BLaER1 (cell line): ENCODE results near the gene FKBP6.
A peak's percentile ranks its signal among the peaks of the same experiment; 100 is the strongest.

ENCODE experiments used
- H3K27ac ChIP-seq: shearing (Covaris generic); formaldehyde crosslinking; 2 replicates; pipeline ENCODE4 v1.8.1; 2022
- H3K27me3 ChIP-seq: shearing (Covaris generic); formaldehyde crosslinking; 2 replicates; pipeline ENCODE4 v1.8.1; 2022
- H3K36me3 ChIP-seq: shearing (Covaris generic); formaldehyde crosslinking; 2 replicates; pipeline ENCODE4 v1.8.1; 2022
- H3K4me1 ChIP-seq: shearing (Covaris generic); formaldehyde crosslinking; 2 replicates; pipeline ENCODE4 v1.8.1; 2022
- H3K4me2 ChIP-seq: shearing (Covaris generic); formaldehyde crosslinking; 2 replicates; pipeline ENCODE4 v1.8.1; 2022
- H3K4me3 ChIP-seq: shearing (Covaris generic); formaldehyde crosslinking; 2 replicates; pipeline ENCODE4 v1.8.1; 2022
- H3K9ac ChIP-seq: shearing (Covaris generic); formaldehyde crosslinking; 2 replicates; pipeline ENCODE4 v1.8.1; 2022
- H3K9me3 ChIP-seq: shearing (Covaris generic); formaldehyde crosslinking; 2 replicates; pipeline ENCODE4 v1.8.1; 2022
- H4K20me1 ChIP-seq: shearing (Covaris generic); formaldehyde crosslinking; 2 replicates; pipeline ENCODE4 v1.8.1; 2022
- Cebpa-rat ChIP-seq: shearing (Covaris generic); IDR thresholded peaks from 2 replicates; pipeline ENCODE4 v1.8.1; 2022

FKBP6 gene

GRCh38 chr7:73345538-73345937 is 17.6 kb downstream of the FKBP6 start:
- H3K4me2 ChIP-seq: peak overlapping the region; percentile 12; the same call in 1 of the 2 replicates
- no peak overlapping the region for H3K9ac ChIP-seq
- H3K4me1 ChIP-seq: peaks cover 22% of the 10 kb centered on the region
- no peak for TF ChIP-seq Cebpa-rat
- no peaks in the 10 kb centered on the region for H4K20me1 ChIP-seq
- no peak overlapping the region for H3K27ac ChIP-seq
- no peaks in the 10 kb centered on the region for H3K27me3 ChIP-seq
- H3K9me3 ChIP-seq: no peaks in the 10 kb centered on the region
- H3K4me3 ChIP-seq: no peak overlapping the region
- no peaks in the 10 kb centered on the region for H3K36me3 ChIP-seq

GRCh38 chr7:73345951-73346350 is 18.0 kb downstream of the FKBP6 start:
- Histone ChIP-seq H3K9me3 (no peaks in the 10 kb centered on the region), H3K9ac (no peak overlapping the region), H3K27ac (no peak overlapping the region), H3K27me3 (no peaks in the 10 kb centered on the region), H3K4me3 (no peak overlapping the region), H4K20me1 (no peaks in the 10 kb centered on the region), H3K36me3 (no peaks in the 10 kb centered on the region), H3K4me1 (peaks cover 25% of the 10 kb centered on the region), H3K4me2 (peak overlapping the region; percentile 12; the same call in 1 of the 2 replicates)
- no peak for TF ChIP-seq Cebpa-rat

- Histone ChIP-seq H3K4me2 (peak overlapping the region; percentile 44), H3K27ac (no peak overlapping the region), H3K36me3 (no peaks in the 10 kb centered on the region), H3K4me1 (peaks cover 25% of the 10 kb centered on the region), H4K20me1 (no peaks in the 10 kb centered on the region), H3K9ac (no peak overlapping the region), H3K9me3 (peaks cover 10% of the 10 kb centered on the region; the same call in 1 of the 2 replicates), H3K4me3 (no peak overlapping the region), H3K27me3 (no peaks in the 10 kb centered on the region)
- no peak for TF ChIP-seq Cebpa-rat
Observed at GRCh38 chr7:73349763-73350162, 21.8 kb downstream of the FKBP6 start.

- Histone ChIP-seq H3K4me1 (peaks cover 19% of the 10 kb centered on the region), H3K36me3 (no peaks in the 10 kb centered on the region), H3K27ac (0 out of 2 replicates have a peak overlapping the region, but pooled peaks have one; percentile 20), H3K4me2 (peak overlapping the region; percentile 44), H3K9me3 (peaks cover 10% of the 10 kb centered on the region; the same call in 1 of the 2 replicates), H3K4me3 (no peak overlapping the region), H4K20me1 (no peaks in the 10 kb centered on the region), H3K27me3 (no peaks in the 10 kb centered on the region), H3K9ac (no peak overlapping the region)
- no peak for TF ChIP-seq Cebpa-rat
Observed at GRCh38 chr7:73350306-73351068, 22.5 kb downstream of the FKBP6 start.

- Histone ChIP-seq H3K9ac (no peak overlapping the region), H3K4me1 (peaks cover 19% of the 10 kb centered on the region), H3K27me3 (no peaks in the 10 kb centered on the region), H3K27ac (no peak overlapping the region), H3K9me3 (peaks cover 10% of the 10 kb centered on the region; the same call in 1 of the 2 replicates), H3K4me2 (no peak overlapping the region), H4K20me1 (no peaks in the 10 kb centered on the region), H3K4me3 (no peak overlapping the region), H3K36me3 (no peaks in the 10 kb centered on the region)
- TF ChIP-seq Cebpa-rat: no peak
Observed at GRCh38 chr7:73351447-73352167, 23.6 kb downstream of the FKBP6 start.

- Histone ChIP-seq H3K4me3 (no peak overlapping the region), H4K20me1 (no peaks in the 10 kb centered on the region), H3K36me3 (no peaks in the 10 kb centered on the region), H3K27ac (no peak overlapping the region), H3K4me1 (peaks cover 20% of the 10 kb centered on the region), H3K4me2 (no peak overlapping the region), H3K27me3 (no peaks in the 10 kb centered on the region), H3K9ac (no peak overlapping the region), H3K9me3 (peaks cover 10% of the 10 kb centered on the region; the same call in 1 of the 2 replicates)
- no peak for TF ChIP-seq Cebpa-rat
Observed at GRCh38 chr7:73352784-73353183, 24.8 kb downstream of the FKBP6 start.

- Histone ChIP-seq H3K4me2 (no peak overlapping the region), H3K4me1 (peaks cover 25% of the 10 kb centered on the region), H3K27me3 (no peaks in the 10 kb centered on the region; the same call in 1 of the 2 replicates)
Observed at GRCh38 chr7:73353243-73353642, 25.3 kb downstream of the FKBP6 start.

GRCh38 chr7:73354196-73354595 is 26.2 kb downstream of the FKBP6 start:
- Histone ChIP-seq H3K9ac (no peak overlapping the region), H3K27me3 (no peaks in the 10 kb centered on the region; the same call in 1 of the 2 replicates), H4K20me1 (no peaks in the 10 kb centered on the region), H3K36me3 (no peaks in the 10 kb centered on the region), H3K4me2 (no peak overlapping the region), H3K9me3 (peaks cover 10% of the 10 kb centered on the region; the same call in 1 of the 2 replicates), H3K4me3 (no peak overlapping the region), H3K4me1 (peaks cover 28% of the 10 kb centered on the region), H3K27ac (no peak overlapping the region)
- no peak for TF ChIP-seq Cebpa-rat

More at GRCh38 chr7:73353243-73353642, 25.3 kb downstream of the FKBP6 start:
- Histone ChIP-seq H3K27ac (no peak overlapping the region), H3K36me3 (no peaks in the 10 kb centered on the region), H3K9ac (no peak overlapping the region), H3K4me3 (no peak overlapping the region), H4K20me1 (no peaks in the 10 kb centered on the region), H3K9me3 (peaks cover 10% of the 10 kb centered on the region; the same call in 1 of the 2 replicates)
- TF ChIP-seq Cebpa-rat: no peak

- Histone ChIP-seq H3K4me3 (no peak overlapping the region), H3K27me3 (no peaks in the 10 kb centered on the region; the same call in 1 of the 2 replicates), H3K9me3 (peaks cover 12% of the 10 kb centered on the region; the same call in 1 of the 2 replicates), H3K4me2 (no peak overlapping the region), H4K20me1 (no peaks in the 10 kb centered on the region), H3K27ac (no peak overlapping the region), H3K36me3 (no peaks in the 10 kb centered on the region), H3K4me1 (peaks cover 26% of the 10 kb centered on the region), H3K9ac (no peak overlapping the region)
- TF ChIP-seq Cebpa-rat: no peak
Observed at GRCh38 chr7:73354821-73355220, 26.9 kb downstream of the FKBP6 start.

GRCh38 chr7:73356159-73356558 is 28.2 kb downstream of the FKBP6 start:
- Histone ChIP-seq H4K20me1 (no peaks in the 10 kb centered on the region), H3K36me3 (no peaks in the 10 kb centered on the region), H3K4me3 (no peak overlapping the region), H3K27me3 (no peaks in the 10 kb centered on the region; the same call in 1 of the 2 replicates), H3K27ac (no peak overlapping the region), H3K4me2 (no peak overlapping the region), H3K9ac (no peak overlapping the region), H3K4me1 (peaks cover 16% of the 10 kb centered on the region; the same call in 1 of the 2 replicates), H3K9me3 (peaks cover 15% of the 10 kb centered on the region; the same call in 1 of the 2 replicates)
- no peak for TF ChIP-seq Cebpa-rat
